SHP77 treated with DMSO at 0.1 percent for 48 hours (cell line): ENCODE measurements around the gene AMHR2.
"Not testable (repeated sequence)": the region's sequence is repeated elsewhere in the genome, so short reads cannot be mapped to it uniquely, and the experiment has no call there.

ENCODE experiments used
- DNase-seq: peaks from one replicate; lab custom pipeline; 2025; lab: John Stamatoyannopoulos, UW

AMHR2 gene

GRCh38 chr12:53414756-53415417 is 8.8 kb upstream of the AMHR2 start:
- DNase-seq = no peak

DNA sequence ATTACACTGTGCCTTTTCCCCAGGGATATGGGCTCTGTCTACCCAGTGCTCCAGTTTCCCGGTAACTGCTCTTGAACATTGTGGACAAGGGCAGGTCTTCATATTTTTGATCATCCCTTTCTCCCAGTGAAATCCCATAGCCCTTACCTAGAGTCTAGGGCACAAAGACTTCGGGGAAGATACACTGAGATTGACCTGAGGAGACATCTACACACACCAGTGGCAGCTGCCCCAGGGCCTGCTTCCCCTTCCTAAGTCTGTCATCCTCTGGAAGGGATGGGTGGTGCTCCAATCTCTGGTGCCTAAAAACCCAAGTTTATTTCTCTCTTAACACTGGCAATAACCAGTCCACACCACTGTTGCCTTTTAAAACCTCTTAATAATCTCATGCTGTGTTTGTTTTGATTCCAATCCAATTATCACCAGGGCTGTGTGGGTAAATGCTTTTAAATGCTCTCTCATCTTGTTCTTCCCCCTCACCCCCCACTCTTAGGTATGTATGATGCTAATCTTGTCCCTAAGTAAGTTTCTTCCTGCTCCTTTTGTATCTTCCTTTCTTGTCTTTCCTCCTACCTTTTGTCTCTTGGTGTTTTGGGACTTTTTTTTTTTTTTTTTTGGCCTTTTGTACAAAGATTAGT is 7.8 kb upstream of the AMHR2 start:
- DNase-seq = not testable (repeated sequence)

- not testable (repeated sequence) for DNase-seq
Observed at GRCh38 chr12:53417291-53417816, 6.3 kb upstream of the AMHR2 start.

DNA sequence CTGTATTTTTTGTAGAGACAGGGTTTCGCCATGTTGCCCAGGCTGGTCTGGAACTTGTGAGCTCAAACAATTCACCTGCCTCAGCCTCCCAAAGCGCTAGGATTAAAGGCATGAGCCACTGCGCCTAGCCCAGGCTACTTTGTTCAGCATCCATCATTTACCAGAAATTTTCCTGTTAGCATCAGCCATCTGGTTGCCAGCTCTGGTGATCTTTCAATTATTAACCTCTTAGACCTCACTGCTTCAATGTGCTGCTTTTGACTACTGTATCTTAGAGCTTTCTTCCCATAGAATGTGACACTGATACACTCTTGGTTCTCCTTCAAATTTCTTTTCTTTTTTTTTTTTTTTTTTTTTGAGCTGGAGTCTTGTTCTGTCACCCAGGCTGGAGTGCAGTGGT is 5.4 kb upstream of the AMHR2 start:
- no peak for DNase-seq

DNA sequence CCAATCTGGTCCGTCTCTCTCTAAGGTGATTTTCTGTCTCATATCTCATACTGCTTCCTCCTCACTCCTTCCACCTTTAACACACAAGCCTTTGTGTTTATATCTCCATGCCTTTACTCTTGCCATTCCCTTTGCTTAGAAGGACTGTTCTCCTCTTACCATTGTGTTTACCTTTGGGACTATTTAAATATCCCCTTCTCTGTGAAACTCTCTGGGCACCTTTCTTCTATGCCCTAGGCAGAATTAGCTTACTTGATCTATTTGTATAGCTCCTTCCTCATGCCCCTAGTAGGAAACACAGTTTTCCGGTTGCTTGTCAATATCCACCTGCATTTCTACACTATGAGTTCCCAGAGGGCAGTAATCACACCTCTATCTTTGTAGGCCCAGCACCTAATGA is 3.9 kb upstream of the AMHR2 start:
- no peak for DNase-seq

DNA sequence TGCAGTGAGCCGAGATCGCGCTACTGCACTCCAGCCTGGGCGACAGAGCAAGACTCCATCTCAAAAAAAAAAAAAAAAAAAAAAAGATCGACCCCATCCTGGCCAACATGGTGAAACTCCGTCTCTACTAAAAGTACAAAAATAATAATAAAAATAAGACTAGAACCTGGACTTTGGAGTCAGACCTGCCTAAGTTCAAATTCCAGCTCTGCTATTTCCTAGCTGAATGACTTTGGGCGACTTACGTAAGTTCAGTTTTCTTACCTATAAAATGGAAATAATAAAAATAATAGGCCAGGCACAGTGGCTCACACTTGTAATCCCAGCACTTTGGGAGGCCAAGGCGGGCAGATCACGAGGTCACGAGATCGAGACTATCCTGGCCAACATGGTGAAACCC is 1.4 kb upstream of the AMHR2 start:
- DNase-seq = not testable (repeated sequence)

DNA sequence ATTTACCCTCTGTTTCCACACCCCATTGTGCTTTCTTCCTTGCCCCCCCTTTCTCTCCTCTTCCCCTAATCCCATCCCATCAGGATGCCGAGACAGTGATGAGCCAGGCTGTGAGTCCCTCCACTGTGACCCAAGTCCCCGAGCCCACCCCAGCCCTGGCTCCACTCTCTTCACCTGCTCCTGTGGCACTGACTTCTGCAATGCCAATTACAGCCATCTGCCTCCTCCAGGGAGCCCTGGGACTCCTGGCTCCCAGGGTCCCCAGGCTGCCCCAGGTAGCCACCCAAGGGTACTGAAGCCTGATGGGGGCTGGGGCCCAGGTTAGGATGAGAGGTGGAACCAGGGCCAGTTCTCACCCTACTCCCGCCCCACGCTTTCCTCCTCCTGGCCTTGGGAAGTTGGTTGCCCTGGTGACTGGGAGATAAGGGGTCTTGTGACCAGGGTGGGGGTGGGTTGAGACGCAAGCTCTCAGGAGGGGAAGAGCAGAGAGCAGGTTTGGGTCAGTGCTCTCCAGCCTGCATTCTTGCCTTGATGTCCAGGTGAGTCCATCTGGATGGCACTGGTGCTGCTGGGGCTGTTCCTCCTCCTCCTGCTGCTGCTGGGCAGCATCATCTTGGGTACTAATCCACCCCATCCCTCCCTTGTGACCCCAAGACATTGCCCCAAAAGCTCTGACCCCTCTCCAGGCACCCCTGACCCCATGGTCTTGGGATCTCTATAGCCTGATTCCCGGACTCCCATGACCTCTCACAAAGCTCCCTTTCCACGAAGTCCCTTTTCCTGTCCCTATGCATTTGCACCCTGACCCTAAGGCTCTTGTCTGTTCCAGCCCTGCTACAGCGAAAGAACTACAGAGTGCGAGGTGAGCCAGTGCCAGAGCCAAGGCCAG is 1.2 kb downstream of the AMHR2 start:
- DNase-seq = no peak

- DNase-seq = no peak
Observed at GRCh38 chr12:53425515-53426150, 2.0 kb downstream of the AMHR2 start.

GRCh38 chr12:53427905-53428594 is 4.4 kb downstream of the AMHR2 start:
- DNase-seq = no peak

- no peak for DNase-seq
Observed at GRCh38 chr12:53428741-53429140, 5.1 kb downstream of the AMHR2 start.

GRCh38 chr12:53430116-53430515 is 6.5 kb downstream of the AMHR2 start:
- no peak for DNase-seq

- no peak for DNase-seq
Observed at GRCh38 chr12:53431187-53431586, 7.5 kb downstream of the AMHR2 start.

DNA sequence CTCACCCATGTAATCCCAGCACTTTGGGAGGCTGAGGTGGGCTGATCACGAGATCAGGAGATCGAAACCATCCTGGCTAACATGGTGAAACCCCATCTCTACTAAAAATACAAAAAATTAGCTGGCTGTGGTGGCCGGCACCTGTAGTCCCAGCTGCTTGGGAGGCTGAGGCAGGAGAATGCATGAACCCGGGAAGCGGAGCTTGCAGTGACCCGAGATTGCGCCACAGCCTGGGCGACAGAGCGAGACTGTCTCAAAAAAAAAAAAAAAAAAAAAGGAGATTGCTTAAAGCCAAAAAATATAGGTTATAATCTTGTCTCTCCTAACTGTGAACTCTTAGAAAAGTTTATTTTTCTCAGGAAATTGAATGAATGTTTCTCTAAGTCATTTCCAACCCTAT is 11.7 kb downstream of the AMHR2 start:
- DNase-seq = not testable (repeated sequence)

DNA sequence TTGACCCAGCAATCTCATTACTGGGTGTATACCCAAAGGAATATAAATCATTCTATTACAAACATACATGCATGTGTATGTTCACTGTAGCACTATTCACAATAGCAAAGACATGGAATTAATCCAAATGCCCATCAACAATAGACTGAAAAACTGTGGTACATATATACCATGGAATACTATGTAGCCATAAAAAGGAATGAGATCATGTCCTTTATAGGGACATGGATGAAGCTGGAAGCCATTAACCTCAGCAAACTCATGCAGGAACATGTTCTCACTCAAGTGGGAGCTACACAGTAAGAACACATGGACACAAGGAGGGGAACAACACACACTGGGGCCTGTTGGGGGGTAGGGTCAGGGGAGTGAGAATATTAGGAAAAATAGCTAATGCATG is 15.9 kb downstream of the AMHR2 start:
- DNase-seq = not testable (repeated sequence)

DNA sequence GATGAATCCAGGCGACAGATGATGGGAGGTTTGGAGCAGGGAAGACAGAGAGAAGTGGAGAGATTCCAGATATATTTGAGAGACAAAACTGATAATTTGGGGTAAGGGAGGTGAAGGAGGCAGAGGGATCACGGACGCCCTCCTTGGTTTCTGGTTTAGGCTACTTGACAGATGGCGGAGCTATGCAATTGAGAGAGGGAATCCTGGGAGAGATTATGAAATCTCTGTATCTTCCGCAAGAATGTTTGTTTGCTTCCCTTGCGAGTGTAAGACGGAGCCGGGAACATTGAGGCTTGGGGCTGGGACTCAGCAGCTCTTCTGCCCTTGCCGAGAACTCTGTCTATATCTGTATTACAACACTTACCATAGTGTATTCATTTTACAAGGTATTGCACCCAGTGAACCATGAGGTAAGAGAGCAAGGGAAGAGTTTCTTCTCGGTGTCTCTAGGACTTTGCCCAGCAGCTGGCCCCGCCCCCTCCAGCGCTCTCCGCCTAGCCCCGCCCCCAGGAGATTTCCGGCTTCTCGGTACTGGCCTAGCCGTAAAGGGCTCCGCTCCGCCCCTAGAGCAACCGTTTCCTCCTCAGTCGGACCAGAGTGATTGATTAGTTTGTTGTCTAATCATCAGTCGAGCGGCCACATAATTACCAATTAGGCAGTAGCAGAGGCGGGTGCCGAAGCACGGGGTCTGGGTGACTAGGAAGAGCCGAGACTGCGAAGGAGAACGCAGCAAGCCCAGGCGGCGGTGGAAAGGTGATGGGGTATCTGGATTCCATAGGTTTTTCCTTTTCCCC is 17.6 kb downstream of the AMHR2 start, which contains the start of gene PRR13:
TSS of gene PRR13 (plus strand) at position 695 of the 794 bp plus-strand sequence. CDS start 981 bp downstream, outside the sequence.
- peak; percentile 98 for DNase-seq

- no peak for DNase-seq
Observed at GRCh38 chr12:53443955-53444354, 20.3 kb downstream of the AMHR2 start.

GRCh38 chr12:53444593-53445325 is 21.1 kb downstream of the AMHR2 start:
- not testable (repeated sequence) for DNase-seq

DNA sequence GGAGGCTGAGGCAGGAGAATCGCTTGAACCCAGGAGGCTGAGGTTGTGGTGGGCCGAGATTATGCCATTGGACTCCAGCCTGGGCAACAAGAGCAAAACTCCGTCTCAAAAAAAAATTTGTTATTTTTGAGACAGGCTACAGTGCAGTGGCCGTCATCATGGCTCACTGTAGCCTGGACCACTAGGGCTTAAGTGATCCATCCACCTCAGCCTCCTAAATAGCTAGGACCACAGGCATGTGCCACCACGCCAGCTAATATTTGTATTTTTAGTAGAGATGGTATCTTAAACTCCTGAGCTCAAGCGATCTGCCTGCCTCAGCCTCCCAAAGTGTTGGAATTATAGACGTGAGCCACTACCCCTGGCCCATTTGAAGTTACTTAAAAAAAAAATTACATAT is 27.3 kb downstream of the AMHR2 start:
- DNase-seq = no peak

GRCh38 chr12:53451661-53452158 is 28.1 kb downstream of the AMHR2 start, which contains the start of gene PCBP2:
Gene PCBP2 (plus strand): TSS chr12:53452102. CDS start chr12:53454801, 2,699 bp downstream.
- DNase-seq = peak; percentile 97
